CD4-positive, CD25-positive, alpha-beta regulatory T cell (primary cell): ENCODE results near the gene CLCN4. TPM values are rescaled to one million over a fixed set of nuclear protein-coding genes. Genes with fewer than 3 reads are reported as not detected.

Experiments
- ATAC-seq, 2 donors: fragments of 150-1000 bp; cut with Tn5 transposase; one replicate each; pipeline ENCODE4 v1.10.0; 2021; ENCODE audit warnings: low read depth in 2 of 2, moderate number of reproducible peaks in 2 of 2, moderate library complexity in 1 of 2
- DNase-seq, 3 donors: peaks; one replicate each; pipeline versions ENCODE4 v3.0.0 to v3.0.0-alpha.2; 2012 to 2022; ENCODE audit warnings: mixed read lengths in 1 of 3
- H3K27ac ChIP-seq: one replicate; pipeline ENCODE4 v1.7.0; 2013; ENCODE audit warnings: mild to moderate bottlenecking, low read length; ENCODE audit not compliant: insufficient read depth, poor library complexity, severe bottlenecking
- H3K27me3 ChIP-seq: one replicate; pipeline ENCODE4 v1.7.0; 2013; ENCODE audit warnings: low read length; ENCODE audit not compliant: control insufficient read depth, insufficient read depth
- H3K36me3 ChIP-seq: one replicate; pipeline ENCODE4 v1.7.0; 2013; ENCODE audit warnings: mild to moderate bottlenecking, low read length, moderate library complexity; ENCODE audit not compliant: control insufficient read depth, insufficient read depth
- H3K4me1 ChIP-seq: 2 replicates; pipeline ENCODE4 v1.7.0; 2013; ENCODE audit warnings: mild to moderate bottlenecking, low read length; ENCODE audit not compliant: insufficient read depth, control insufficient read depth, poor library complexity, severe bottlenecking
- H3K4me3 ChIP-seq: one replicate; pipeline ENCODE4 v1.7.0; 2013; ENCODE audit warnings: low read depth, mild to moderate bottlenecking, low read length, moderate library complexity
- H3K9me3 ChIP-seq, 2 experiments: 1 replicate in 1 of 2; 2 replicates in 1 of 2; pipeline ENCODE4 v1.7.0; 2013; ENCODE audit warnings: low read length in 2 of 2, mild to moderate bottlenecking in 1 of 2, moderate library complexity in 1 of 2; ENCODE audit not compliant: control insufficient read depth in 2 of 2
- H3K27ac Mint-ChIP-seq, 3 donors: one replicate each; pipeline ENCODE4 v1.8.0; 2020 to 2022; ENCODE audit warnings: mild to moderate bottlenecking in 3 of 3, mixed read lengths in 3 of 3, moderate library complexity in 2 of 3
- H3K27me3 Mint-ChIP-seq: one replicate; pipeline ENCODE4 v1.8.0; 2022; ENCODE audit warnings: mild to moderate bottlenecking, mixed read lengths
- H3K36me3 Mint-ChIP-seq: one replicate; pipeline ENCODE4 v1.8.0; 2020; ENCODE audit warnings: mixed read lengths
- H3K4me1 Mint-ChIP-seq, 4 donors: one replicate each; pipeline ENCODE4 v1.8.0; 2020 to 2022; ENCODE audit warnings: mixed read lengths in 4 of 4, mild to moderate bottlenecking in 1 of 4
- H3K4me3 Mint-ChIP-seq, 4 donors: one replicate each; pipeline ENCODE4 v1.8.0; 2020 to 2022; ENCODE audit warnings: mild to moderate bottlenecking in 4 of 4, mixed read lengths in 4 of 4, moderate library complexity in 3 of 4
- H3K9me3 Mint-ChIP-seq, 7 donors: one replicate each; pipeline ENCODE4 v1.8.0; 2020 to 2022; ENCODE audit warnings: mixed read lengths in 7 of 7, mild to moderate bottlenecking in 3 of 7, moderate library complexity in 2 of 7
- polyA plus RNA-seq, 4 donors: library from polyadenylated mRNA; unstranded; fragments of 300-500 nt; fragmentation: Illumina TruSeq; gene quantifications; one replicate each; pipeline ENCODE4 v1.2.3, GENCODE V29; 2021
- total RNA-seq: library from RNA; stranded (reverse); gene quantifications from one replicate; pipeline ENCODE4 v1.2.3, GENCODE V29; 2022

Gene CLCN4
- total and polyA plus RNA-seq, 5 donors from 2014 or later = 0.37 TPM; not detected in 4

DNA sequence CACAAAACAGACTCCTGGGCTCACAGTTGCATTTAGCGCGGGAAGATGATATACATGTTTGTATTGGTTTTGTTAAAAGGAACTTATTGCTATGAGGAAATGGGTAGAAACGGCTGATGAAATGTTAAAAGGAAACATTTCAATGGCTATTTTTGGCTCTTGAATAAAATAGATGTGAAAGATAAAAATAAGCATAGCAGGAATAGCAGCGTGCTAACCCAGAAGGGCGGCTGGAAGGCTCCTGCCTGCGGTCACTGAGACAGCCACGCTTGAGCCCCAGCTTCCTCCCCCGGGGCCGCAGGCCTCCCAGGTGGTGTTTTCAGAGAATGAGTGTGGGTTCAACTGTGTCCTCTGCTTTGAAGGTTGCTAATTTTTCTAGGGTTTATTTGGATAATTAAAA is 35.0 kb upstream of the CLCN4 start:
- DNase-seq (no peak), ATAC-seq (no peak)
- H3K4me1 ChIP-seq = no peaks in the 10 kb centered on the region
- H3K36me3 ChIP-seq = peaks cover 3% of the 10 kb centered on the region
- no peaks in the 10 kb centered on the region for H3K27me3 ChIP-seq
- no peak overlapping the region for H3K4me3 ChIP-seq
- Mint-ChIP-seq H3K27me3 (no peaks in the 10 kb centered on the region), H3K27ac (peak overlapping the region in 1 of 3 donors; percentile 49), H3K36me3 (peaks cover 7% of the 10 kb centered on the region), H3K4me3 (no peak overlapping the region), H3K9me3 (no peaks in the 10 kb centered on the region), H3K4me1 (peaks cover 0 to 7% (median 6%) of the 10 kb centered on the region in 4 donors)
- H3K27ac ChIP-seq = no peak overlapping the region
- no peaks in the 10 kb centered on the region for H3K9me3 ChIP-seq

DNA sequence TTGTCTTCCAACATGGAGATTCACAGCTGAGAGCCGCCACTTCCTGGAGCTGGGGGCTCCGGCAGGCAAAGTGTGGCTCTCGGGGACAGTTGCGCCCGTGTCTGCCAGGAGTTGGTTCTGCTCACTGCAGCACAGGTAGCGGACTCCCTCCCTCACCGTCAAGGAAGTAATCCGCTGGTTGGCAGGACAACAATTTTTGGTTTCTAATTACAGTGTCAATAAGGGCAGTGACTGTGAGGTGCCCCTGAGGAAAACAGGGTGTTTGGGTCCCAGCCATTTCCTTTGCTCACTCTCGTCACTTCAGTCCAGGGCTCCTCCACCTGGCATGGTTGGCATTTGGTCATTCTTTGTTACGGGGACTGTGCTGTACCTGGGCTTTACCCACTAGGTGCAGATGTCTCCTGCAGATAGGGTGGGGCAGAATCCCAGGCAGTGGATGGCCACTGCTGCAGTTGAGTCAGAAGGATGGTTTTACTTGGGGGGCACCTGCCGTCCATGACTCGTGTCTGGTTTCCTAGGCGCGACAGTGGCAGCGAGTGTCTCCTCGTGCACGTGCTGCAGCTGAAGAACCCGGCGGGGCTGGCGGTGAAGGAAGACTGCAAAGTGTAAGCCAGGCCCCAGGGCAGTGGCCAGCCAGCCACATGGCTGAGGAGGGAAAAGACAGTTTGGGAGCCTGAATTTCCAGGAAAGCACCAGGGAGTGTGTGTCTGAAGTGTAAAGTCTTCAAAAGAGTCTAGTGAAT is 32.1 kb upstream of the CLCN4 start:
- Mint-ChIP-seq H3K4me3 (no peak overlapping the region), H3K27me3 (no peaks in the 10 kb centered on the region), H3K27ac (no peak overlapping the region), H3K9me3 (no peaks in the 10 kb centered on the region), H3K36me3 (peaks cover 19% of the 10 kb centered on the region), H3K4me1 (peaks cover 0 to 2% (median under 1%) of the 10 kb centered on the region in 4 donors)
- Histone ChIP-seq H3K4me1 (no peaks in the 10 kb centered on the region), H3K9me3 (no peaks in the 10 kb centered on the region), H3K27me3 (no peaks in the 10 kb centered on the region), H3K4me3 (no peak overlapping the region), H3K36me3 (peaks cover 14% of the 10 kb centered on the region), H3K27ac (no peak overlapping the region)
- no peak for DNase-seq
- no peak for ATAC-seq

- H3K27ac Mint-ChIP-seq = no peak overlapping the region
These were observed 31.5 kb upstream of the CLCN4 start for GRCh38 chrX:10125248-10125615.

GRCh38 chrX:10126044-10126443 is 30.7 kb upstream of the CLCN4 start:
- Mint-ChIP-seq H3K4me3 (no peak overlapping the region), H3K27me3 (no peaks in the 10 kb centered on the region), H3K36me3 (peaks cover 19% of the 10 kb centered on the region), H3K27ac (peak overlapping the region in 1 of 3 donors; percentile 79), H3K4me1 (peaks cover 0 to 2% (median 0%) of the 10 kb centered on the region in 4 donors), H3K9me3 (no peaks in the 10 kb centered on the region)
- no peak overlapping the region for H3K4me3 ChIP-seq
- no peak overlapping the region for H3K27ac ChIP-seq
- no peaks in the 10 kb centered on the region for H3K4me1 ChIP-seq
- DNase-seq (no peak), ATAC-seq (no peak)
- H3K36me3 ChIP-seq = peaks cover 21% of the 10 kb centered on the region
- H3K27me3 ChIP-seq = no peaks in the 10 kb centered on the region
- H3K9me3 ChIP-seq = no peaks in the 10 kb centered on the region

More at GRCh38 chrX:10125248-10125615, 31.5 kb upstream of the CLCN4 start:
- peak overlapping the region in 1 of 4 donors; percentile 27 for H3K4me3 Mint-ChIP-seq
- H3K27me3 Mint-ChIP-seq = no peaks in the 10 kb centered on the region
- peaks cover 19% of the 10 kb centered on the region for H3K36me3 Mint-ChIP-seq
- DNase-seq (no peak), ATAC-seq (no peak)
- Histone ChIP-seq H3K27ac (no peak overlapping the region), H3K27me3 (no peaks in the 10 kb centered on the region), H3K36me3 (peaks cover 19% of the 10 kb centered on the region), H3K4me1 (no peaks in the 10 kb centered on the region), H3K9me3 (no peaks in the 10 kb centered on the region), H3K4me3 (no peak overlapping the region)
- peaks cover 0 to 2% (median 0%) of the 10 kb centered on the region in 4 donors for H3K4me1 Mint-ChIP-seq
- H3K9me3 Mint-ChIP-seq = no peaks in the 10 kb centered on the region

- no peak overlapping the region for H3K4me3 Mint-ChIP-seq
- H3K27ac Mint-ChIP-seq = no peak overlapping the region
- H3K36me3 Mint-ChIP-seq = peaks cover 19% of the 10 kb centered on the region
- ATAC-seq (no peak), DNase-seq (no peak)
- no peaks in the 10 kb centered on the region for H3K27me3 Mint-ChIP-seq
- no peaks in the 10 kb centered on the region for H3K4me1 Mint-ChIP-seq
- H3K27ac ChIP-seq = no peak overlapping the region
- no peak overlapping the region for H3K4me3 ChIP-seq
- no peaks in the 10 kb centered on the region for H3K9me3 ChIP-seq
- H3K4me1 ChIP-seq = no peaks in the 10 kb centered on the region
- no peaks in the 10 kb centered on the region for H3K27me3 ChIP-seq
- H3K36me3 ChIP-seq = peaks cover 21% of the 10 kb centered on the region
- no peaks in the 10 kb centered on the region for H3K9me3 Mint-ChIP-seq
These were observed 29.9 kb upstream of the CLCN4 start for GRCh38 chrX:10126834-10127233.

GRCh38 chrX:10128386-10128785 is 28.4 kb upstream of the CLCN4 start:
- Histone ChIP-seq H3K9me3 (no peaks in the 10 kb centered on the region), H3K27ac (no peak overlapping the region), H3K36me3 (peaks cover 21% of the 10 kb centered on the region), H3K27me3 (no peaks in the 10 kb centered on the region), H3K4me1 (no peaks in the 10 kb centered on the region), H3K4me3 (no peak overlapping the region)
- Mint-ChIP-seq H3K36me3 (peaks cover 21% of the 10 kb centered on the region), H3K4me3 (no peak overlapping the region), H3K4me1 (no peaks in the 10 kb centered on the region), H3K27ac (no peak overlapping the region), H3K27me3 (no peaks in the 10 kb centered on the region), H3K9me3 (no peaks in the 10 kb centered on the region)
- DNase-seq (no peak), ATAC-seq (no peak)

GRCh38 chrX:10129229-10129628 is 27.5 kb upstream of the CLCN4 start:
- Mint-ChIP-seq H3K27me3 (no peaks in the 10 kb centered on the region), H3K9me3 (no peaks in the 10 kb centered on the region), H3K4me3 (no peak overlapping the region), H3K27ac (no peak overlapping the region), H3K4me1 (no peaks in the 10 kb centered on the region), H3K36me3 (peaks cover 28% of the 10 kb centered on the region)
- no peak overlapping the region for H3K27ac ChIP-seq
- DNase-seq (no peak), ATAC-seq (no peak)
- no peaks in the 10 kb centered on the region for H3K9me3 ChIP-seq
- peaks cover 24% of the 10 kb centered on the region for H3K36me3 ChIP-seq
- H3K4me3 ChIP-seq = no peak overlapping the region
- H3K4me1 ChIP-seq = no peaks in the 10 kb centered on the region
- no peaks in the 10 kb centered on the region for H3K27me3 ChIP-seq

DNA sequence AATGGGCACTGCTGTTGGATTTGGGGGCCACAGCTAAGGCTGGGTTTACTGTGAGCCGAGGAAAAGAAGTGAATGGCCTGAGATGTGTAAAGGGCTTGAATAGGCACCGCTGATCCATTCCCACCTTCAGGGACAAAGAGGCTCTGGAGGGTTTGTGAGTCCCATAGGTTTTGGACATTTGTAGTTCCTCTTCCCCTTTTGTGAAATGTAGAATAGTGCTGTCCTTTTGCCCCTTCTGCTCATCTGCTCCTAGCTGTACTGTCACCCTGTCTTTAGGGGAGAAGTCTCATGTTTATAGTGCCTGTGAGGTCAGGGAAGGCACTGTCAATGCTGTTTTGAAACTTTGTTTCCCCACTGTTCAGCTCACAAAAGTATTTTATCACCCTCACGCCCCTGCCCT is 26.4 kb upstream of the CLCN4 start:
- no peak for DNase-seq
- no peak overlapping the region for H3K27ac Mint-ChIP-seq
- H3K27me3 ChIP-seq = no peaks in the 10 kb centered on the region
- no peaks in the 10 kb centered on the region for H3K9me3 Mint-ChIP-seq
- ATAC-seq = no peak
- H3K27me3 Mint-ChIP-seq = no peaks in the 10 kb centered on the region
- H3K4me3 ChIP-seq = no peak overlapping the region
- no peaks in the 10 kb centered on the region for H3K9me3 ChIP-seq
- H3K27ac ChIP-seq = no peak overlapping the region
- peaks cover 24% of the 10 kb centered on the region for H3K36me3 ChIP-seq
- no peak overlapping the region for H3K4me3 Mint-ChIP-seq
- no peaks in the 10 kb centered on the region for H3K4me1 Mint-ChIP-seq
- H3K36me3 Mint-ChIP-seq = peaks cover 32% of the 10 kb centered on the region
- H3K4me1 ChIP-seq = no peaks in the 10 kb centered on the region
